KBM-7 (cell line): Measurements from ENCODE around the gene FAM227B.
A peak's percentile ranks its signal among the peaks of the same experiment; 100 is the strongest.

Source experiments
- DNase-seq: peaks from one replicate; pipeline ENCODE4 v3.0.0-alpha.2; 2015
- in situ Hi-C: fragments of 300-500 bp; cut with MboI; formaldehyde crosslinking; loops from 2 replicates; pipeline ENCODE4 v1.14.3; 2020; ENCODE audit warnings: low sequenced_read_pairs, low pct_unique_long_range_greater_than_20kb, mixed read lengths

The FAM227B gene

GRCh38 chr15:49330166-49330565, 290.5 kb downstream of the FAM227B start:
- in situ Hi-C loops, result no loop called here
- no peak for DNase-seq

DNA sequence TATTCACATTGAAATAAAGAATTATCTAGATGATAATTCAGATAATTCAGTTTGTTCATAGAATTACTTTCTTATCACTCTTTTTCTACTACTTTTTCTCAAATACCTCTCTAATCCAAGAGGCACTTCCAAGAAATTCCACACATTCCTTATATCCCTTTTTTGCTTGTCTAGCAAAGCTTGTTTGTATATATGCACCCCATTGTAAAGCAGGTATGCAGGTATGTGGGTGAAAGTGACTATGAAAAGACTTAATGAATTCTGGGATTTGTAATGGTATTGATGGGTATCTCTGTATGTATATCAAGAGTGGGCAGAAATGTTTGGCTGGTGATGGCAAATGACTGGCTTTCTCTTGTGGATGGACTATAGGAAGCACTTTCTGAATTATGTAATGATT, 291.7 kb downstream of the FAM227B start:
- DNase-seq, result no peak
- in situ Hi-C loops, result no loop called here

DNA sequence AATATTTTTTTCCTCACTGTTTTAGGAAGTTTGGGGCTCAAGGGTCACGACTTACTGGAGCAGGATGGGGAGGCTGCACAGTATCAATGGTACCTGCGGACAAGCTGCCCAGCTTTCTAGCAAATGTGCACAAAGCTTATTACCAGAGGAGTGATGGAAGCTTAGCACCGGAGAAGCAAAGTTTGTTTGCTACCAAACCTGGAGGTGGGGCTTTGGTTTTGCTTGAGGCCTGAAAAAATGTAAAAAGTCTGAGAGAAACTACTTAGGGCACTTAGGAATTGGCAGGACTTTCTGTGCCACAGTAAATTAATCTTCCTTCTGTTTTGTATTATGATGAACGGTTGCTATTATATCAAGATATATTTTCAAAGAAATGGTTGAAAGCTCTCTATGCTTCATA, 292.7 kb downstream of the FAM227B start:
- DNase-seq, result no peak
- in situ Hi-C loops, result no loop called here

DNA sequence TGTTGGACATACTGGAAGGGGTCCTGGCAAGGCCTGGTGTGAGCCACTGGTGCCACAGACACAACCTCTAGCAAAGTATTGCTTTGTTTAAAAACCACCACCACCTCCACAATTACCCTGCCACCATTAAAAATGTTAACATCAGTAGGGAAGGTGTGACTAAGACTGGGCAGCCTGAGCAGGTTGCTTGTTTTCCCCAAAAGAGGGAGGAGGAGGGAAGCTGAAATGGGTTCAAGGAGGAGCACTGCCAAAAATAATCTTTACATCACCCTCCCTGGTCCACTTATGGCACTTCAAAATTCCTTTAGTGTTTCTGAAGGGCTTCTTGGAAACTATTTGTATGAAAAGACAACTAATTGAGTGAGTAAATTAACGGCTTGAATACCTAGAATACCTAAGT, 297.4 kb downstream of the FAM227B start:
- no peak for DNase-seq
- in situ Hi-C loops, result no loop called here

DNA sequence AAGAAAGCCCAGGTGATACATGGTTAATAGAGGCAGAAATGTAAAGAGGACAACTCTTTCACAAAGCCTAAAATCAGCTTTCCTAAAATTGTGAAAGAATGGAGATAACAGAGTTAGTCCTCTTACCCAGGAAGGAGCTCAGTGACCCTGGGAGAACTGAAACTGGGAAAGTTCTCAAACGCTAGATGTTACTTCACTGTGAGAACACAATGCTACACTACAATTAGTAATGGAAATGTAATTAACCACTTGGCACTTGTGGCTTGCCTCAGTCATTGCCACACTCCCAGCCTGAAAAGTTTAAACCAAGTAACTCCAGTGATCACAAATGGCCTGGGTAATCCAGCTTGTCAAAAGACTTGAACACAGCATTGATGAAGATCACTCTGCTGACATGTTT, 300.3 kb downstream of the FAM227B start:
- DNase-seq, result no peak
- in situ Hi-C loops, result no loop called here

GRCh38 chr15:49315391-49315823, 305.2 kb downstream of the FAM227B start:
- in situ Hi-C loops, result no loop called here
- no peak for DNase-seq

DNA sequence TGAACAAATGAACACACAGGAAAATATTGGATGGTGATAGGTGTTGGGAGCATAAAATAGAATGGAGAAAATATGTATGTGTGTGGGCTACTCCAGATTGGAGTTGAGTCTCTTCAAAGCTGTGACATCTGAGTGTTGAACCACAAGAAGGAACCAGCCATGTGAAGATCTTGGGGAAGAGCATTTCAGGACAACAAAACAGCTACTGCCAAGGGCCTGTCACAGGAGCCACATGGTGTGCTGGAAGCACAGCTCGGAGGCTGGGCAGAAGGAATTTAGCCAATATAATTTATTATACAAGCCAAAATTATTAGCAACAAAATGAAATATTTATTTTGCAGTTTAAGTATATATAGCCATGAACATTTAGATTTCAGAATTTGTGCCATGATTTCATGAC, 305.9 kb downstream of the FAM227B start:
- in situ Hi-C loops, result no loop called here
- no peak for DNase-seq

- in situ Hi-C loops, result no loop called here
- DNase-seq, result no peak
Measured at GRCh38 chr15:49313650-49314049, 307.0 kb downstream of the FAM227B start.

DNA sequence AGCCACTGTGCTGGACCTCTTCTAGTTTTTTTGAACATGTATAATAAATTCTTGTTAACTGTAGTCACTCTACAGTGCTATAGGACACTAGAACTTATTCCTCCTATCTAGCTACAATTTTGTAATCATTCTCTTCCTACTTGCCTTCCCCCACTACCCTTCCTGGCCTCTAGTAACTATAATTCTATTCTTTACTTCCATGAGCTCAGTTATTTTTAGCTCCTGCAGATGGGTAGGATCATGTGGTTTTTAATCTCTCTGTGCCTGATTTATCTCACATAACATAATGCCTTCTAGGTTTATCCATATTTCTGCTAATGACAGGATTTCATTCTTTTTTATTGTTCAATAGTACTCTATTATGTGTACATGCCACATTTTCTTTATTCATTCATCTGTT, 310.7 kb downstream of the FAM227B start:
- no peak for DNase-seq
- in situ Hi-C loops, result no loop called here

DNA sequence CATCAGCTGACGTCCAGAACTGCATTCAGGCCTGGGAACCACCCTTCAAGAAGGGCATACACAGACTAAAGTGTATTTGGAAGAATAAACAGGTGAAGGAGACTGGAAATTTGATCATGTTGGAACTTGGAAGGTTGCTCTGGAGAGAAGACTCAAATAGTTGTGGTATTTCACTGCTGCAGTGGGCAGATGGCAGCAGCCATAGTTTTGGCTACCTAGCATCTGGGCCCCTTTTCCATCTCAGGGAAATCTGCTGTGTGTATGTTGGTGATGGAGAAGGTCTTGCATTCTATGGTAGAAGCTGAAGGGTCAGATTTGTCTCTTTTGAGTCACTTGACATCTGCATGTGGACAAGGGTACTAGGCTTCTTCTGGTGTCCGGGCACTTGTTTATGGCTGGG, 311.9 kb downstream of the FAM227B start:
- no peak for DNase-seq

GRCh38 chr15:49306551-49306950, 314.1 kb downstream of the FAM227B start:
- peak; percentile 5 for DNase-seq
- in situ Hi-C loops, result no loop called here

More for the DNA sequence above, 311.9 kb downstream of the FAM227B start:
- in situ Hi-C loops, result no loop called here

GRCh38 chr15:49303003-49303402, 317.6 kb downstream of the FAM227B start:
- no peak for DNase-seq
- in situ Hi-C loops, result no loop called here

GRCh38 chr15:49301562-49301961, 319.1 kb downstream of the FAM227B start:
- in situ Hi-C loops, result no loop called here
- no peak for DNase-seq

DNA sequence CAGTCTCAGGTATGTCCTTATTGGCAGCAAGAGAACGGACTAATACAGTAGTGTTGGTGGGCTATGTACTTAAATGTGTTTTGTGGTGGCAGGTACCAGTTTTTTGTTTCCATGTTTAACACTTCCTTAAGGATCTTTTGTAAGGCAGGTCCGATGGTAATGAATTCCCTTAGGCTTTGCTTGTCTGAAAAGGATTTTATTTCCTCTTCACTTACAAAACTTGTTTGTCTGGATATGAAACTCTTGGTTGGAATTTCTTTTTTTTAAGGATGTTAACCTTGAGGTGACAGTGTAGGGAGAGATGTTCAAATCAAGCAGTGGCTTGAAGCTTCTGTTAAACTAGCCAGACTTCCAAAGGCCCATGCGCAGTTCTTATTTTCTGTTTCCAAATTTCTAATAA, 319.8 kb downstream of the FAM227B start:
- no peak for DNase-seq
- in situ Hi-C loops, result no loop called here

GRCh38 chr15:49297584-49297983, 323.0 kb downstream of the FAM227B start:
- in situ Hi-C loops, result no loop called here
- DNase-seq, result no peak

- in situ Hi-C loops, result no loop called here
- DNase-seq, result no peak
Measured at GRCh38 chr15:49296258-49296657, 324.4 kb downstream of the FAM227B start.

DNA sequence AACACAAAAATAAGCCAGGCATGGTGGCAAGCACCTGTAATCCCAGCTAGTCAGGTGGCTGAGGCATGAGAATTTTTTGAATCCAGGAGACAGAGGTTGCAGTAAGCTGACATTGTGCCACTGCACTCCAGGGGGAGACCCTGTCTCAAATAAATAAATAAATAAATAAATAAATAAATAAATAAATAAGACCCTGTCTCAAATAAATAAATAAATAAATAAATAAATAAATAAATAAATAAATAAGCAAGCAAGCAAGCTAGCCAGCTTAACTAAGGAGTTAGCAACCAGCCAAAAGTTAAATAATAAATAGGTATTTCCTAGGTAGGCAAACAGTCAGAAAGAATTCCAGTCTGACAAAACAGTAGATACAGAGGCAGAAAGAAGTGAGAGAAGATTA, 326.7 kb downstream of the FAM227B start:
- no peak for DNase-seq
- in situ Hi-C loops, result no loop called here

DNA sequence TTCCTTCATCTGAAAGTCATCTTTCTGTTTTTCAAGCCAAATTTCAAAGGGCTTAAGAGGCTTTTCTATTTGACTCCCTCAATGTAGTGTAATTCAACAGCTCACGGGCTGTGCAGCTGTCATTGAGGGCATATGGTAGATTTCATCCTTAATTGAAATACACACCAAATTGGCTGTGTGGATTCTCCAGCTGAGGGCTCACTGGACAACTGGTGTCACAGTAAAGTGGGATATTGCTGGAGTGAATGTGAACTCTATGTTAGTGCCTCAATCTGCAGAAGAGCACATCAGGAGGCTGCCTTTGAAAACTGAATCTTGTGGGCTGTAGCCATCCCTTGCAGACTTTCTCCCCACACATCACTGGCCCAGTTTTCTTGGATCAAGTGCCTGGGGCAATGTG, 330.4 kb downstream of the FAM227B start:
- in situ Hi-C loops, result no loop called here
- no peak for DNase-seq

GRCh38 chr15:49288391-49288790, 332.2 kb downstream of the FAM227B start:
- DNase-seq, result no peak
- in situ Hi-C loops, result no loop called here

- in situ Hi-C loops, result no loop called here
Measured at GRCh38 chr15:49287481-49287880, 333.1 kb downstream of the FAM227B start.

GRCh38 chr15:49286649-49287404, 333.8 kb downstream of the FAM227B start:
- no peak for DNase-seq
- in situ Hi-C loops, result no loop called here

More at GRCh38 chr15:49287481-49287880, 333.1 kb downstream of the FAM227B start:
- DNase-seq, result no peak
